ENCODE measurements around the gene CASS4. TPM values are rescaled to one million over a fixed set of nuclear protein-coding genes. Genes with fewer than 3 reads are reported as not detected.

CASS4 gene
- 36.8 and 41.0 TPM in 2 replicates for polyA plus RNA-seq (2011; rRNA removed)
- 56.9 and 69.4 TPM in 2 replicates for polyA minus RNA-seq (2011; rRNA and poly(A)+ RNA removed)

- Histone ChIP-seq H3K27me3 (ENCODE audit: control insufficient read depth, insufficient read depth, low read length) (no peaks in the 10 kb centered on the region), H3K27ac (ENCODE audit: low read depth, low read length) (peak within 1 kb of the TSS; percentile 93), H3K4me3 (ENCODE audit: low read depth, low read length) (peak within 1 kb of the TSS; percentile 66), H3K9me3 (ENCODE audit: control insufficient read depth, insufficient read depth, low read length) (no peaks in the 10 kb centered on the region)
- POLR2A ChIA-PET: interaction anchor here (0.7 to 2.7 kb wide), 10 partner anchors 11 to 57 kb away, joined by 3 to 42 read pairs (median 6); partner anchors contain the start of genes AURKA and RTF2
- CTCF ChIA-PET: interaction anchor here (1.2 to 1.9 kb wide), 2 partner anchors 10 to 14 kb away, joined by 3 to 7 read pairs; no protein-coding TSS in a partner anchor
- no peak for TF ChIP-seq CTCF (IDR thresholded peaks at IDR 0.05; ENCODE audit: low read depth, low read length)
- DNase-seq (ENCODE audit: low read depth, low spot score): peak; percentile 63
These were observed at the start of gene CASS4 for GRCh38 chr20:56411759-56412472. Gene CASS4 (plus strand): TSS chr20:56412260. CDS start chr20:56412459, 199 bp downstream.

GRCh38 chr20:56362833-56363413 lies 49.1 kb upstream of the CASS4 start:
- Histone ChIP-seq H3K27ac (ENCODE audit: low read depth, low read length) (no peak overlapping the region), H3K9me3 (ENCODE audit: control insufficient read depth, insufficient read depth, low read length) (no peaks in the 10 kb centered on the region; the same call in 1 of the 2 replicates), H3K4me3 (ENCODE audit: low read depth, low read length) (no peak overlapping the region), H3K27me3 (ENCODE audit: control insufficient read depth, insufficient read depth, low read length) (no peaks in the 10 kb centered on the region)
- POLR2A ChIA-PET: no interaction called here
- CTCF ChIA-PET: no interaction called here
- TF ChIP-seq CTCF (IDR thresholded peaks at IDR 0.05; ENCODE audit: low read depth, low read length): no peak
- no peak for DNase-seq (ENCODE audit: low read depth, low spot score)

GRCh38 chr20:56363491-56363890 lies 48.6 kb upstream of the CASS4 start:
- Histone ChIP-seq H3K27ac (ENCODE audit: low read depth, low read length) (no peak overlapping the region), H3K9me3 (ENCODE audit: control insufficient read depth, insufficient read depth, low read length) (no peaks in the 10 kb centered on the region; the same call in 1 of the 2 replicates), H3K4me3 (ENCODE audit: low read depth, low read length) (no peak overlapping the region), H3K27me3 (ENCODE audit: control insufficient read depth, insufficient read depth, low read length) (no peaks in the 10 kb centered on the region)
- CTCF ChIA-PET: no interaction called here
- POLR2A ChIA-PET: no interaction called here
- DNase-seq (ENCODE audit: low read depth, low spot score): no peak
- no peak for TF ChIP-seq CTCF (IDR thresholded peaks at IDR 0.05; ENCODE audit: low read depth, low read length)

GRCh38 chr20:56368351-56369134 lies 43.5 kb upstream of the CASS4 start:
- no peaks in the 10 kb centered on the region for H3K27me3 ChIP-seq (ENCODE audit: control insufficient read depth, insufficient read depth, low read length)
- H3K27ac ChIP-seq (ENCODE audit: low read depth, low read length): no peak overlapping the region
- ChIA-PET CTCF (interaction anchor here (0.9 kb wide), 1 partner anchor 25 kb away, joined by 4 read pairs; no protein-coding TSS in a partner anchor), POLR2A (no interaction called here)
- no peak overlapping the region for H3K4me3 ChIP-seq (ENCODE audit: low read depth, low read length)
- DNase-seq (ENCODE audit: low read depth, low spot score): no peak
- no peaks in the 10 kb centered on the region for H3K9me3 ChIP-seq (ENCODE audit: control insufficient read depth, insufficient read depth, low read length)
- TF ChIP-seq CTCF (IDR thresholded peaks at IDR 0.05; ENCODE audit: low read depth, low read length): no peak
